IMR-90 (cell line): ENCODE results near the gene NKTR. TPM values are rescaled to one million over a fixed set of nuclear protein-coding genes. Genes with fewer than 3 reads are reported as not detected.
A peak's percentile ranks its signal among the peaks of the same experiment; 100 is the strongest.

Experiments used
- ATAC-seq: fragments of 200-7000 bp; cut with Tn5 transposase; 2 replicates; pipeline ENCODE4 v1.9.1; 2020; ENCODE audit warnings: low read depth, mild to moderate bottlenecking, moderate library complexity
- BruUV-seq: library from RNA; stranded (reverse); fragments of 400-500 nt; replicated peaks from 2 replicates; lab custom pipeline; 2021; lab: Mats Ljungman, UMichigan
- CTCF ChIA-PET: fragments of 300-600 bp; formaldehyde crosslinking; extraction: SDS; loops from one replicate; lab custom pipeline; 2021; ENCODE audit warnings: antibody characterized with exemption; lab: Yijun Ruan, JAX
- POLR2A ChIA-PET: fragments of 300-600 bp; sonication (Branson Sonifier 250); formaldehyde crosslinking; loops from one replicate; lab custom pipeline; 2022; ENCODE audit warnings: antibody characterized with exemption; ENCODE audit not compliant: unreplicated experiment; lab: Charles Lee
- DNase-seq: peaks from one replicate; pipeline ENCODE4 v3.0.0; 2013
- H2AFZ ChIP-seq: replicated peaks from 2 replicates; pipeline ENCODE3; 2013; ENCODE audit warnings: low read length, mild to moderate bottlenecking; ENCODE audit not compliant: poor library complexity
- H2AK5ac ChIP-seq: 2 replicates; pipeline ENCODE4 v1.6.1; 2013; ENCODE audit warnings: low read depth, low read length, inconsistent platforms
- H2AK9ac ChIP-seq: replicated peaks from 2 replicates; pipeline ENCODE3; 2013; ENCODE audit warnings: mild to moderate bottlenecking, low read depth, low read length, moderate library complexity; ENCODE audit not compliant: poor library complexity
- H2BK120ac ChIP-seq: 2 replicates; pipeline ENCODE4 v1.6.1; 2013; ENCODE audit warnings: low read depth, low read length, inconsistent platforms
- H2BK15ac ChIP-seq: 3 replicates; pipeline ENCODE4 v1.6.1; 2013; ENCODE audit warnings: low read depth, low read length, inconsistent platforms
- H2BK20ac ChIP-seq: 2 replicates; pipeline ENCODE4 v1.6.1; 2013; ENCODE audit warnings: low read depth, mild to moderate bottlenecking, inconsistent platforms, low read length, moderate library complexity
- H2BK5ac ChIP-seq: 2 replicates; pipeline ENCODE4 v1.6.1; 2013; ENCODE audit warnings: mild to moderate bottlenecking, low read depth, low read length, inconsistent platforms; ENCODE audit not compliant: poor library complexity, severe bottlenecking
- H3K14ac ChIP-seq: replicated peaks from 2 replicates; pipeline ENCODE4 v1.6.1; 2013; ENCODE audit warnings: low read depth, low read length, inconsistent platforms
- H3K18ac ChIP-seq: 2 replicates; pipeline ENCODE4 v1.6.1; 2013; ENCODE audit warnings: low read depth, low read length, control low read depth
- H3K23ac ChIP-seq: 2 replicates; pipeline ENCODE4 v1.6.1; 2013; ENCODE audit warnings: low read depth, low read length, inconsistent platforms
- H3K27ac ChIP-seq: 2 replicates; pipeline ENCODE4 v1.5.1; 2013; ENCODE audit warnings: mild to moderate bottlenecking, control low read depth, low read length; ENCODE audit not compliant: insufficient read depth
- H3K27me3 ChIP-seq: 2 replicates; pipeline ENCODE4 v1.6.1; 2013; ENCODE audit warnings: low read length; ENCODE audit not compliant: control insufficient read depth, insufficient read depth
- H3K36me3 ChIP-seq: 2 replicates; pipeline ENCODE4 v1.6.1; 2013; ENCODE audit warnings: low read length, mixed read lengths; ENCODE audit not compliant: control insufficient read depth, insufficient read depth
- H3K4ac ChIP-seq: 2 replicates; pipeline ENCODE4 v1.6.1; 2013; ENCODE audit warnings: low read depth, low read length, inconsistent platforms
- H3K4me1 ChIP-seq: 2 replicates; pipeline ENCODE4 v1.6.1; 2013; ENCODE audit warnings: low read length, mixed read lengths; ENCODE audit not compliant: control insufficient read depth, insufficient read depth
- H3K4me2 ChIP-seq: 2 replicates; pipeline ENCODE4 v1.6.1; 2013; ENCODE audit warnings: low read depth, mild to moderate bottlenecking, control low read depth, low read length, moderate library complexity
- H3K4me3 ChIP-seq: 2 replicates; pipeline ENCODE4 v1.5.1; 2013; ENCODE audit warnings: low read depth, mild to moderate bottlenecking, control low read depth, low read length, moderate library complexity; ENCODE audit not compliant: insufficient read depth
- H3K56ac ChIP-seq: 2 replicates; pipeline ENCODE4 v1.6.1; 2013; ENCODE audit warnings: low read length, inconsistent platforms; ENCODE audit not compliant: insufficient read depth; ENCODE audit errors: extremely low read depth
- H3K79me1 ChIP-seq, 2 experiments: 2 replicates each; pipeline ENCODE4 v1.6.1; 2013; ENCODE audit warnings: low read length in 2 of 2, inconsistent platforms in 1 of 2, low read depth in 1 of 2
- H3K9ac ChIP-seq: 2 replicates; pipeline ENCODE4 v1.6.1; 2013; ENCODE audit warnings: low read depth, low read length, control low read depth
- H3K9me1 ChIP-seq: 2 replicates; pipeline ENCODE4 v1.6.1; 2013; ENCODE audit warnings: low read length, inconsistent platforms; ENCODE audit not compliant: insufficient read depth
- H3K9me3 ChIP-seq: 2 replicates; pipeline ENCODE4 v1.6.1; 2013; ENCODE audit warnings: low read length; ENCODE audit not compliant: control insufficient read depth, insufficient read depth
- H4K20me1 ChIP-seq: 2 replicates; pipeline ENCODE4 v1.6.1; 2013; ENCODE audit warnings: low read length, inconsistent platforms; ENCODE audit not compliant: insufficient read depth
- H4K5ac ChIP-seq: 2 replicates; pipeline ENCODE4 v1.6.1; 2013; ENCODE audit warnings: mild to moderate bottlenecking, low read depth, low read length, control low read depth
- H4K8ac ChIP-seq, 2 experiments: 2 replicates each; pipeline ENCODE4 v1.6.1; 2013; ENCODE audit warnings: low read depth in 2 of 2, low read length in 2 of 2, control low read depth in 1 of 2, inconsistent platforms in 1 of 2
- H4K91ac ChIP-seq: 2 replicates; pipeline ENCODE4 v1.6.1; 2013; ENCODE audit warnings: low read depth, low read length, inconsistent platforms; ENCODE audit not compliant: insufficient read depth
- BHLHE40 ChIP-seq: fragments of 150-350 bp; IDR thresholded peaks from 2 replicates; pipeline ENCODE4 v1.6.1; 2016; ENCODE audit warnings: mild to moderate bottlenecking, low read depth, low read length
- CEBPB ChIP-seq: IDR thresholded peaks from 2 replicates; pipeline ENCODE4 v1.6.1; 2012; ENCODE audit warnings: low read depth, low read length, improper control_type of control experiment
- CHD1 ChIP-seq: IDR thresholded peaks from 2 replicates; pipeline ENCODE4 v1.6.1; 2012; ENCODE audit warnings: low read depth, low read length, improper control_type of control experiment
- CTCF ChIP-seq: conservative IDR thresholded peaks from 2 replicates; pipeline ENCODE4 v1.5.1; 2012; ENCODE audit warnings: mild to moderate bottlenecking, low read depth, low read length, improper control_type of control experiment
- ELK1 ChIP-seq: fragments of 150-350 bp; IDR thresholded peaks from 2 replicates; pipeline ENCODE4 v1.6.1; 2016; ENCODE audit warnings: low read depth, mild to moderate bottlenecking, low read length, moderate library complexity, borderline replicate concordance
- FOS ChIP-seq: fragments of 150-350 bp; IDR thresholded peaks from 2 replicates; pipeline ENCODE4 v1.6.1; 2016; ENCODE audit warnings: low read depth, low read length
- MAFK ChIP-seq: IDR thresholded peaks from 2 replicates; pipeline ENCODE4 v1.6.1; 2012; ENCODE audit warnings: low read depth, low read length, improper control_type of control experiment
- MAZ ChIP-seq: IDR thresholded peaks from 2 replicates; pipeline ENCODE4 v1.6.1; 2012; ENCODE audit warnings: low read depth, mild to moderate bottlenecking, low read length, improper control_type of control experiment, moderate library complexity, borderline replicate concordance
- MXI1 ChIP-seq: IDR thresholded peaks from 2 replicates; pipeline ENCODE4 v1.6.1; 2012; ENCODE audit warnings: low read depth, mild to moderate bottlenecking, low read length, moderate library complexity, borderline replicate concordance
- NFE2L2 ChIP-seq: fragments of 150-350 bp; IDR thresholded peaks from 2 replicates; pipeline ENCODE4 v1.6.1; 2016; ENCODE audit warnings: low read depth, mild to moderate bottlenecking, low read length
- POLR2A ChIP-seq: IDR thresholded peaks from 2 replicates; pipeline ENCODE4 v1.6.1; 2012; ENCODE audit warnings: mild to moderate bottlenecking, low read depth, low read length
- RAD21 ChIP-seq: IDR thresholded peaks from 2 replicates; pipeline ENCODE4 v1.6.1; 2012; ENCODE audit warnings: low read length, improper control_type of control experiment
- RCOR1 ChIP-seq: IDR thresholded peaks from 2 replicates; pipeline ENCODE4 v1.6.1; 2012; ENCODE audit warnings: mild to moderate bottlenecking, low read length, improper control_type of control experiment; ENCODE audit not compliant: insufficient replicate concordance
- RFX5 ChIP-seq: IDR thresholded peaks from 2 replicates; pipeline ENCODE4 v1.8.0; 2012; ENCODE audit warnings: low read depth, mild to moderate bottlenecking, low read length, moderate library complexity
- WGBS, 2 experiments: methylation state at CpG; one replicate each; pipeline versions ENCODE4 v1.1.5 to v1.1.7; 2013; ENCODE audit warnings: missing lambda C conversion rate in 2 of 2; ENCODE audit not compliant: insufficient read length in 1 of 2; ENCODE audit errors: extremely low coverage in 2 of 2; 5-methylcytosine and 5-hydroxymethylcytosine counted together
- dilution Hi-C: fragments of 300-500 bp; cut with HindIII; formaldehyde crosslinking; loops from one replicate; pipeline ENCODE4 v1.14.3; 2018; ENCODE audit warnings: low sequenced_read_pairs; ENCODE audit not compliant: unreplicated experiment
- in situ Hi-C: fragments of 300-500 bp; cut with MboI; formaldehyde crosslinking; loops from 3 replicates; pipeline ENCODE4 v1.14.3; 2019; ENCODE audit warnings: low sequenced_read_pairs, inconsistent platforms, mixed read lengths
- intact Hi-C: fragments of 100-400 bp; cut with micrococcal nuclease; formaldehyde crosslinking; loops from 2 replicates; pipeline ENCODE4 v1.10.0; 2022
- polyA plus RNA-seq, 3 experiments: library from polyadenylated mRNA; depleted of rRNA; stranded (reverse); fragments of >200 nt; gene quantifications; 2 replicates each; pipeline ENCODE4 v1.2.3, GENCODE V29; 2012; ENCODE audit warnings: low replicate concordance in 1 of 3
- total RNA-seq: library from RNA; depleted of rRNA; stranded (reverse); fragments of >200 nt; gene quantifications from 2 replicates; pipeline ENCODE4 v1.2.3, GENCODE V29; 2012

The NKTR gene
- total and polyA plus RNA-seq, 2 of the 4 experiments (the other 2 are of a cell fraction): 24.0 to 30.7 TPM

- 0% methylated on average over 1 of the region's 77 CpGs; no CpG with 5 or more reads in 1 of the 2 experiments for WGBS, 2 experiments
- Histone ChIP-seq H2BK120ac (peak within 1 kb of the TSS; percentile 42), H3K27me3 (no peaks in the 10 kb centered on the region), H4K5ac (peak within 1 kb of the TSS; percentile 27), H2AK9ac (peak within 1 kb of the TSS; percentile 88), H3K4me1 (peaks cover 2% of the 10 kb centered on the region; the same call in 1 of the 2 replicates), H3K4me2 (peak within 1 kb of the TSS; percentile 98), H2AK5ac (no peak within 1 kb of the TSS), H3K56ac (peak within 1 kb of the TSS; percentile 77; the same call in 1 of the 2 replicates), H3K4me3 (peak within 1 kb of the TSS; percentile 95), H3K18ac (peak within 1 kb of the TSS; percentile 26; the same call in 1 of the 2 replicates), H3K36me3 (no peaks in the 10 kb centered on the region), H3K9me3 (no peaks in the 10 kb centered on the region), H3K79me1 (peaks cover 12 to 33% of the 10 kb centered on the region in 2 experiments), H2BK20ac (no peak within 1 kb of the TSS), H4K8ac (peak within 1 kb of the TSS; percentile 48 to 55; a peak in 3 of 4 replicates), H3K23ac (peak within 1 kb of the TSS; percentile 50), H2AFZ (peak within 1 kb of the TSS; percentile 98), H3K4ac (peak within 1 kb of the TSS; percentile 65), H2BK15ac (peak within 1 kb of the TSS; percentile 34; the same call in 2 of the 3 replicates), H3K9me1 (no peaks in the 10 kb centered on the region; the same call in 1 of the 2 replicates), H3K9ac (peak within 1 kb of the TSS; percentile 78), H3K14ac (peak within 1 kb of the TSS; percentile 30), H4K20me1 (no peaks in the 10 kb centered on the region), H4K91ac (peak within 1 kb of the TSS; percentile 57), H2BK5ac (peak within 1 kb of the TSS; percentile 55), H3K27ac (peak within 1 kb of the TSS; percentile 64)
- DNase-seq (peak; percentile 84), ATAC-seq (peak; percentile 98)
- ChIA-PET CTCF (no interaction called here), POLR2A (interaction anchor here (0.8 kb wide), 1 partner anchor 9 kb away, joined by 3 read pairs; the partner anchor contains the start of gene SS18L2)
- in situ Hi-C loops (no loop called here), dilution Hi-C loops (no loop called here), intact Hi-C loops (loop anchor here (5.0 kb wide), 1 partner anchor 160 kb away; no protein-coding TSS in a partner anchor)
- no TSS peak for BruUV-seq
- no peak for TF ChIP-seq MAFK
- peak; percentile 67; the same call in 1 of the 2 replicates for TF ChIP-seq POLR2A
- no peak for TF ChIP-seq FOS
- TF ChIP-seq MXI1: peak; percentile 71
- no peak for TF ChIP-seq CEBPB
- no peak for TF ChIP-seq NFE2L2
- TF ChIP-seq CHD1: no peak
- no peak for TF ChIP-seq ELK1
- no peak for TF ChIP-seq RFX5
- TF ChIP-seq MAZ: peak; percentile 88
- peak; percentile 23; the same call in 1 of the 2 replicates for TF ChIP-seq CTCF
- no peak for TF ChIP-seq RCOR1
- peak; percentile 45; the same call in 1 of the 2 replicates for TF ChIP-seq BHLHE40
- TF ChIP-seq RAD21: 0 out of 2 replicates have a peak, but pooled peaks have one; percentile 11
Measured at GRCh38 chr3:42581709-42582473, 18.6 kb upstream of the NKTR start, which contains the start of gene SEC22C. TSS of gene SEC22C (minus strand) at chr3:42581967. CDS start at chr3:42569046, 12,921 bp downstream.
